ENCODE results near the gene PLEKHG1. TPM values are rescaled to one million over a fixed set of nuclear protein-coding genes. Genes with fewer than 3 reads are reported as not detected.

Gene PLEKHG1
- total and polyA plus RNA-seq, 2 experiments from 2014 or later, result 0.89 to 2.5 TPM

DNA sequence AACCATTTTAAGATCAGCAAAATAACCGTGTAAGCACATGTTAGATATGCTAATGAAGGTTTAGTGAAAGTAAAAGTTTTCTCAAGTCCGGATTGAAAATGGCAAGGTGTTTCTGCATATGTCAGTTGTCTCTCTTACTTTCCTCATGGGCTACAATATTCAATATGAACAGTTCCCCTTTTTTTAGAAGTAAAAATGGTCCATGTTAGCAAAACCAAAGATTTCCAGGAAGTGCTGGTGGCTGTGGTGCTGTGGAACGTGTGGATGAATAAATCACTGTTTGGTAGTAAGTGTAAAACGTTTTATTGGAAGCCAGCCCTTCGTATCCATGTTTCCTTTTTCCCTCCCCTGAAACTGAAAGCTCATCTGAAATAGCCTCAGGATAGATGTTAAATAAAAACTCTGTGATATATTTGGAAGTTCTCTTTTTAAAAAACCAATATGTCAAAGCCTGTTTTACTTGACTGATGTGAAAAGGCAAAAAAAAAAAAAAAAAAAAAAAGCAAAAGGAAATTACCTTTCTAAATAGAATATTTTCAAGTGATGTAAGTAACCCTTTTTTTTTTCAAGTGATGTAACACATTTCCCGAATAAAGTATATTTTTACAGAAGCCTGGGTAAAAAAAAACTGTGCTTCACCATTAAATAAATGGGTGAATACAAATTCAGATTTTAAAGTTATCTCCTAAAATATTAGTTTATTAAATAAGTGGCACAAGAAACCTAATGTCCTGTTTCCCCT, 41.9 kb downstream of the PLEKHG1 start:
- Mint-ChIP-seq H3K4me3 (no peak overlapping the region), H3K4me1 (peaks cover 4% of the 10 kb centered on the region; the same call in 2 of the 3 replicates), H3K9me3 (no peaks in the 10 kb centered on the region), H3K36me3 (ENCODE audit: low read depth) (no peaks in the 10 kb centered on the region), H3K27me3 (ENCODE audit: insufficient read depth, low read depth, poor library complexity) (no peaks in the 10 kb centered on the region), H3K27ac (no peak overlapping the region)
- Histone ChIP-seq H3K4me2 (no peak overlapping the region), H3K27me3 (ENCODE audit: insufficient read depth) (no peaks in the 10 kb centered on the region), H3K9me2 (ENCODE audit: insufficient read depth) (no peaks in the 10 kb centered on the region), H4K20me1 (replicated peaks; ENCODE audit: insufficient read depth) (no peaks in the 10 kb centered on the region), H3K36me3 (ENCODE audit: insufficient read depth) (no peaks in the 10 kb centered on the region), H3K27ac (ENCODE audit: low read depth) (no peak overlapping the region), H3K79me2 (replicated peaks; ENCODE audit: insufficient read depth) (no peaks in the 10 kb centered on the region), H2AFZ (no peak overlapping the region), H3F3A (replicated peaks; ENCODE audit: low read depth) (no peaks in the 10 kb centered on the region), H3K4me1 (ENCODE audit: insufficient read depth) (no peaks in the 10 kb centered on the region), H3K4me3 (no peak overlapping the region)
- no peak for DNase-seq (ENCODE audit: low spot score)
- no peak for ATAC-seq
- TF ChIP-seq, protein P1, sequence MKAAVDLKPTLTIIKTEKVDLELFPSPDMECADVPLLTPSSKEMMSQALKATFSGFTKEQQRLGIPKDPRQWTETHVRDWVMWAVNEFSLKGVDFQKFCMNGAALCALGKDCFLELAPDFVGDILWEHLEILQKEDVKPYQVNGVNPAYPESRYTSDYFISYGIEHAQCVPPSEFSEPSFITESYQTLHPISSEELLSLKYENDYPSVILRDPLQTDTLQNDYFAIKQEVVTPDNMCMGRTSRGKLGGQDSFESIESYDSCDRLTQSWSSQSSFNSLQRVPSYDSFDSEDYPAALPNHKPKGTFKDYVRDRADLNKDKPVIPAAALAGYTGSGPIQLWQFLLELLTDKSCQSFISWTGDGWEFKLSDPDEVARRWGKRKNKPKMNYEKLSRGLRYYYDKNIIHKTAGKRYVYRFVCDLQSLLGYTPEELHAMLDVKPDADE (IDR thresholded peaks at IDR 0.05), result no peak
- TF ChIP-seq EZH2 (IDR thresholded peaks at IDR 0.05; ENCODE audit: low read depth, unreplicated experiment) (no peak), POLR2AphosphoS5 (IDR thresholded peaks at IDR 0.05; ENCODE audit: low read depth) (no peak), EZH2phosphoT487 (IDR thresholded peaks at IDR 0.05; ENCODE audit: unreplicated experiment) (no peak), CREB1 (CRISPR knock-in tag; IDR thresholded peaks at IDR 0.05; ENCODE audit: low read depth) (no peak)
- TF ChIP-seq, protein P2, sequence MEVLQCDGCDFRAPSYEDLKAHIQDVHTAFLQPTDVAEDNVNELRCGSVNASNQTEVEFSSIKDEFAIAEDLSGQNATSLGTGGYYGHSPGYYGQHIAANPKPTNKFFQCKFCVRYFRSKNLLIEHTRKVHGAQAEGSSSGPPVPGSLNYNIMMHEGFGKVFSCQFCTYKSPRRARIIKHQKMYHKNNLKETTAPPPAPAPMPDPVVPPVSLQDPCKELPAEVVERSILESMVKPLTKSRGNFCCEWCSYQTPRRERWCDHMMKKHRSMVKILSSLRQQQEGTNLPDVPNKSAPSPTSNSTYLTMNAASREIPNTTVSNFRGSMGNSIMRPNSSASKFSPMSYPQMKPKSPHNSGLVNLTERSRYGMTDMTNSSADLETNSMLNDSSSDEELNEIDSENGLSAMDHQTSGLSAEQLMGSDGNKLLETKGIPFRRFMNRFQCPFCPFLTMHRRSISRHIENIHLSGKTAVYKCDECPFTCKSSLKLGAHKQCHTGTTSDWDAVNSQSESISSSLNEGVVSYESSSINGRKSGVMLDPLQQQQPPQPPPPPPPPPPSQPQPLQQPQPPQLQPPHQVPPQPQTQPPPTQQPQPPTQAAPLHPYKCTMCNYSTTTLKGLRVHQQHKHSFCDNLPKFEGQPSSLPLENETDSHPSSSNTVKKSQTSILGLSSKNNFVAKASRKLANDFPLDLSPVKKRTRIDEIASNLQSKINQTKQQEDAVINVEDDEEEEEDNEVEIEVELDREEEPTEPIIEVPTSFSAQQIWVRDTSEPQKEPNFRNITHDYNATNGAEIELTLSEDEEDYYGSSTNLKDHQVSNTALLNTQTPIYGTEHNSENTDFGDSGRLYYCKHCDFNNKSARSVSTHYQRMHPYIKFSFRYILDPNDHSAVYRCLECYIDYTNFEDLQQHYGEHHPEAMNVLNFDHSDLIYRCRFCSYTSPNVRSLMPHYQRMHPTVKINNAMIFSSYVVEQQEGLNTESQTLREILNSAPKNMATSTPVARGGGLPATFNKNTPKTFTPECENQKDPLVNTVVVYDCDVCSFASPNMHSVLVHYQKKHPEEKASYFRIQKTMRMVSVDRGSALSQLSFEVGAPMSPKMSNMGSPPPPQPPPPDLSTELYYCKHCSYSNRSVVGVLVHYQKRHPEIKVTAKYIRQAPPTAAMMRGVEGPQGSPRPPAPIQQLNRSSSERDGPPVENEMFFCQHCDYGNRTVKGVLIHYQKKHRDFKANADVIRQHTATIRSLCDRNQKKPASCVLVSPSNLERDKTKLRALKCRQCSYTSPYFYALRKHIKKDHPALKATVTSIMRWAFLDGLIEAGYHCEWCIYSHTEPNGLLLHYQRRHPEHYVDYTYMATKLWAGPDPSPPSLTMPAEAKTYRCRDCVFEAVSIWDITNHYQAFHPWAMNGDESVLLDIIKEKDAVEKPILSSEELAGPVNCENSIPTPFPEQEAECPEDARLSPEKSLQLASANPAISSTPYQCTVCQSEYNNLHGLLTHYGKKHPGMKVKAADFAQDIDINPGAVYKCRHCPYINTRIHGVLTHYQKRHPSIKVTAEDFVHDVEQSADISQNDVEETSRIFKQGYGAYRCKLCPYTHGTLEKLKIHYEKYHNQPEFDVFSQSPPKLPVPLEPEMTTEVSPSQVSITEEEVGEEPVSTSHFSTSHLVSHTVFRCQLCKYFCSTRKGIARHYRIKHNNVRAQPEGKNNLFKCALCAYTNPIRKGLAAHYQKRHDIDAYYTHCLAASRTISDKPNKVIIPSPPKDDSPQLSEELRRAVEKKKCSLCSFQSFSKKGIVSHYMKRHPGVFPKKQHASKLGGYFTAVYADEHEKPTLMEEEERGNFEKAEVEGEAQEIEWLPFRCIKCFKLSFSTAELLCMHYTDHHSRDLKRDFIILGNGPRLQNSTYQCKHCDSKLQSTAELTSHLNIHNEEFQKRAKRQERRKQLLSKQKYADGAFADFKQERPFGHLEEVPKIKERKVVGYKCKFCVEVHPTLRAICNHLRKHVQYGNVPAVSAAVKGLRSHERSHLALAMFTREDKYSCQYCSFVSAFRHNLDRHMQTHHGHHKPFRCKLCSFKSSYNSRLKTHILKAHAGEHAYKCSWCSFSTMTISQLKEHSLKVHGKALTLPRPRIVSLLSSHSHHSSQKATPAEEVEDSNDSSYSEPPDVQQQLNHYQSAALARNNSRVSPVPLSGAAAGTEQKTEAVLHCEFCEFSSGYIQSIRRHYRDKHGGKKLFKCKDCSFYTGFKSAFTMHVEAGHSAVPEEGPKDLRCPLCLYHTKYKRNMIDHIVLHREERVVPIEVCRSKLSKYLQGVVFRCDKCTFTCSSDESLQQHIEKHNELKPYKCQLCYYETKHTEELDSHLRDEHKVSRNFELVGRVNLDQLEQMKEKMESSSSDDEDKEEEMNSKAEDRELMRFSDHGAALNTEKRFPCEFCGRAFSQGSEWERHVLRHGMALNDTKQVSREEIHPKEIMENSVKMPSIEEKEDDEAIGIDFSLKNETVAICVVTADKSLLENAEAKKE (CRISPR knock-in tag; IDR thresholded peaks at IDR 0.05), result no peak
- TF ChIP-seq, protein P3, sequence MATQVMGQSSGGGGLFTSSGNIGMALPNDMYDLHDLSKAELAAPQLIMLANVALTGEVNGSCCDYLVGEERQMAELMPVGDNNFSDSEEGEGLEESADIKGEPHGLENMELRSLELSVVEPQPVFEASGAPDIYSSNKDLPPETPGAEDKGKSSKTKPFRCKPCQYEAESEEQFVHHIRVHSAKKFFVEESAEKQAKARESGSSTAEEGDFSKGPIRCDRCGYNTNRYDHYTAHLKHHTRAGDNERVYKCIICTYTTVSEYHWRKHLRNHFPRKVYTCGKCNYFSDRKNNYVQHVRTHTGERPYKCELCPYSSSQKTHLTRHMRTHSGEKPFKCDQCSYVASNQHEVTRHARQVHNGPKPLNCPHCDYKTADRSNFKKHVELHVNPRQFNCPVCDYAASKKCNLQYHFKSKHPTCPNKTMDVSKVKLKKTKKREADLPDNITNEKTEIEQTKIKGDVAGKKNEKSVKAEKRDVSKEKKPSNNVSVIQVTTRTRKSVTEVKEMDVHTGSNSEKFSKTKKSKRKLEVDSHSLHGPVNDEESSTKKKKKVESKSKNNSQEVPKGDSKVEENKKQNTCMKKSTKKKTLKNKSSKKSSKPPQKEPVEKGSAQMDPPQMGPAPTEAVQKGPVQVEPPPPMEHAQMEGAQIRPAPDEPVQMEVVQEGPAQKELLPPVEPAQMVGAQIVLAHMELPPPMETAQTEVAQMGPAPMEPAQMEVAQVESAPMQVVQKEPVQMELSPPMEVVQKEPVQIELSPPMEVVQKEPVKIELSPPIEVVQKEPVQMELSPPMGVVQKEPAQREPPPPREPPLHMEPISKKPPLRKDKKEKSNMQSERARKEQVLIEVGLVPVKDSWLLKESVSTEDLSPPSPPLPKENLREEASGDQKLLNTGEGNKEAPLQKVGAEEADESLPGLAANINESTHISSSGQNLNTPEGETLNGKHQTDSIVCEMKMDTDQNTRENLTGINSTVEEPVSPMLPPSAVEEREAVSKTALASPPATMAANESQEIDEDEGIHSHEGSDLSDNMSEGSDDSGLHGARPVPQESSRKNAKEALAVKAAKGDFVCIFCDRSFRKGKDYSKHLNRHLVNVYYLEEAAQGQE (IDR thresholded peaks at IDR 0.05; ENCODE audit: unreplicated experiment), result no peak
